ENCODE data around the gene CMPK2. TPM values are rescaled to one million over a fixed set of nuclear protein-coding genes. Genes with fewer than 3 reads are reported as not detected.
"Not testable (repeated sequence)": the region's sequence is repeated elsewhere in the genome, so short reads cannot be mapped to it uniquely, and the experiment has no call there.

Gene CMPK2
- total RNA-seq, 4 donors from 2014 or later: 3.8 to 15.3 (median 6.3) TPM

DNA sequence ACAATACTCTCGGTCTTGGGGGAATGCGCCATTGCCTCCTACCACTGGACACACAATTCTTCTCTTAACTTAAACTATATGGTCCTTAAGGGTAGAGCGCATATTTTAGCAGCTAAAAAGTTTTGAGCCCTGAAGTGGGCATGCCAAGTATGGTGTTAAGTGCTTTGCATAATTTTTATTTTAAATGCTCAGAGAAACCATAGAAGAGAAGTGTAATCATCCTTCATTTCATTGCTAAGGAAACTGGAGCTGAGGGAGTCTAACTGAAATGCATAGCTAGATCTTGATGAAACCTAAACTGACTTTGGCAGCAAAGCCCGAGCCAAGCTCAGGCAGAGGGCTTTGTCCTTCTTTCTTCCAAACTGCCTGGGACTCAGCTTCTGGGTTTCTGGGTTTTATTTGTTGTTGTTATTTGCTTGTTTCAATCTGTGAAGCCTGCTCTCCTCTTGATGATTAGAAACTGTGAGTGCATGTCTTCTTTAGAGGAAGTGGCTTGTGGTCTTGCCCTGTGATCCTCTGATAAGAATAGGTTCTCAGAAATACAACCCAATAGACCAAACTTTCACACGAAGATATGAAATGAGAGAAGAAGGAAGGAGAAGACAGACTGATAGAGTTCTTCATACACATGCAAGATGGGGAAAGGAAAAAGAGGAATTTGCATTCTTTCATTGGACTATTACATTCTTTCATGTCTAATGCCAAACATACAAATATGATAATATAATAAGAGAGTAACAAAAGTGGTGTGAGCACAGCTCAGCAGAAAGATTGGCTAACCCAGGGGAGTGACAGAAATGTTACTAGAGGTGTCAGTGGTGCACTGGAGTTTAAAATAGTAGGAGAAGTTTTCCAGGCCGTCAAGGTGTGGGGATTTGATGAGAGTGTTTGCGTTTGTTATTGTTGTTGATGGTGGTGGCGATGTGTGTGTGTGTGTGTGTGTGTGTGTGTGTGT is 44.0 kb upstream of the CMPK2 start:
- H3K36me3 ChIP-seq: no peaks in the 10 kb centered on the region
- H3K27me3 ChIP-seq: no peaks in the 10 kb centered on the region
- no peaks in the 10 kb centered on the region for H3K4me1 ChIP-seq
- WGBS, 2 donors: 74 to 78% methylated on average over 8 of the region's 8 CpGs
- DNase-seq: no peak
- no peak overlapping the region for H3K4me3 ChIP-seq (replicated peaks in 1 of 3)
- TF ChIP-seq POLR2A (IDR thresholded peaks at IDR 0.05): no peak
- TF ChIP-seq, protein P1, sequence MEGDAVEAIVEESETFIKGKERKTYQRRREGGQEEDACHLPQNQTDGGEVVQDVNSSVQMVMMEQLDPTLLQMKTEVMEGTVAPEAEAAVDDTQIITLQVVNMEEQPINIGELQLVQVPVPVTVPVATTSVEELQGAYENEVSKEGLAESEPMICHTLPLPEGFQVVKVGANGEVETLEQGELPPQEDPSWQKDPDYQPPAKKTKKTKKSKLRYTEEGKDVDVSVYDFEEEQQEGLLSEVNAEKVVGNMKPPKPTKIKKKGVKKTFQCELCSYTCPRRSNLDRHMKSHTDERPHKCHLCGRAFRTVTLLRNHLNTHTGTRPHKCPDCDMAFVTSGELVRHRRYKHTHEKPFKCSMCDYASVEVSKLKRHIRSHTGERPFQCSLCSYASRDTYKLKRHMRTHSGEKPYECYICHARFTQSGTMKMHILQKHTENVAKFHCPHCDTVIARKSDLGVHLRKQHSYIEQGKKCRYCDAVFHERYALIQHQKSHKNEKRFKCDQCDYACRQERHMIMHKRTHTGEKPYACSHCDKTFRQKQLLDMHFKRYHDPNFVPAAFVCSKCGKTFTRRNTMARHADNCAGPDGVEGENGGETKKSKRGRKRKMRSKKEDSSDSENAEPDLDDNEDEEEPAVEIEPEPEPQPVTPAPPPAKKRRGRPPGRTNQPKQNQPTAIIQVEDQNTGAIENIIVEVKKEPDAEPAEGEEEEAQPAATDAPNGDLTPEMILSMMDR (IDR thresholded peaks at IDR 0.05): no peak
- no peak overlapping the region for H3K27ac ChIP-seq
- no peaks in the 10 kb centered on the region for H3K9me3 ChIP-seq
- intact Hi-C loops (cut with DNase I): loop anchor here (10.0 kb wide), 1 partner anchor 1375 kb away; no protein-coding TSS in a partner anchor

DNA sequence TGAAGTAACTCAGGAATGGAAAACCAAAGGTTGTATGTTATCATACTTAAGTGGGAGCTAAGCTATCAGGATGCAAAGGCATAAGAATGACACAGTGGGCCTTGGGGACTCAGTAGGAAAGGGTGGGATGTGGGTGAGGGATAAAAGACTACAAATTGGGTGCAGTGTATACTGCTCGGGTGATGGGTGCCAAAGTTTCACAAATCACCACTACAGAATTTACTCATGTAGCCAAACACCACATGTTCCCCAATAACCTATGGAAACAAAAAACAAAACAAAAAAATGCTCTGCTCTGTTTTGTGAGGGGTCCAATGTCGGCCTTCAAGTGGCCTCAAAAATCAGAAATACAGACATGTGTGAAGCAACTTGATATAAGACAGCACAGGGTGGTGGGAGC is 42.6 kb upstream of the CMPK2 start:
- H3K4me3 ChIP-seq (replicated peaks in 1 of 3): no peak overlapping the region
- no peak for DNase-seq
- H3K27ac ChIP-seq: no peak overlapping the region
- no peaks in the 10 kb centered on the region for H3K27me3 ChIP-seq
- H3K36me3 ChIP-seq: no peaks in the 10 kb centered on the region
- intact Hi-C loops (cut with DNase I): no loop called here
- 80 to 82% methylated on average over 2 of the region's 2 CpGs for WGBS, 2 donors
- TF ChIP-seq, protein P1 (IDR thresholded peaks at IDR 0.05): no peak
- no peak for TF ChIP-seq POLR2A (IDR thresholded peaks at IDR 0.05)
- no peaks in the 10 kb centered on the region for H3K9me3 ChIP-seq
- no peaks in the 10 kb centered on the region for H3K4me1 ChIP-seq

DNA sequence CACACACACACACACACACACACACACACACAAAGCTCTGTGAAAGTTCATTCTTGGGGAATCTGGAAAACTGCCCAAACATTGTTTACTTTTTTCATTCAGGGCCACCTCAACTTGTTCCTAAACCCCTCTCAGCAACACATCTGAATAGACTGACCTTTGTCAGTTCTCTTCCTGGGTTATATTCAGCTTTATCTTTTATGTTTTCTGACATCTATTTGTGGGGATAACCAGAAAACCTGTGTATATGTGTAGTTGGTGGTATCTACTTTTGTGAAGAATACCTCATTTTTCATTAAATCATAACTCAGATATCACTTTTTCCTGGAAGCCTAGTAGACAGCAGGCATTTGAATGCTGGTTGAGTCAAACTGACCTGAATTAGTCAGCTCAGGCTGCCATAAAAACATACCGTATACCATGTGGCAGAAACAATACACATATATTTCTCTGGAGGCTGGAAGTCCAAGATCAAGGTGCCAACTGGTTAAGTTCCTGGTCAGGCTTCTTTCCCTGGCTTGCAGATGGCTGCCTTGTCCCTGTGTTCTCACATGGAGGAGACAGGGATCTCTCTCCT is 40.5 kb upstream of the CMPK2 start:
- intact Hi-C loops (cut with DNase I): no loop called here
- H3K4me3 ChIP-seq (replicated peaks in 1 of 3): no peak overlapping the region
- TF ChIP-seq, protein P1 (IDR thresholded peaks at IDR 0.05): no peak
- TF ChIP-seq POLR2A (IDR thresholded peaks at IDR 0.05): no peak
- 92 to 93% methylated on average over 1 of the region's 1 CpG for WGBS, 2 donors
- no peaks in the 10 kb centered on the region for H3K4me1 ChIP-seq
- no peaks in the 10 kb centered on the region for H3K9me3 ChIP-seq
- no peak overlapping the region for H3K27ac ChIP-seq
- H3K36me3 ChIP-seq: no peaks in the 10 kb centered on the region
- DNase-seq: no peak
- H3K27me3 ChIP-seq: no peaks in the 10 kb centered on the region

DNA sequence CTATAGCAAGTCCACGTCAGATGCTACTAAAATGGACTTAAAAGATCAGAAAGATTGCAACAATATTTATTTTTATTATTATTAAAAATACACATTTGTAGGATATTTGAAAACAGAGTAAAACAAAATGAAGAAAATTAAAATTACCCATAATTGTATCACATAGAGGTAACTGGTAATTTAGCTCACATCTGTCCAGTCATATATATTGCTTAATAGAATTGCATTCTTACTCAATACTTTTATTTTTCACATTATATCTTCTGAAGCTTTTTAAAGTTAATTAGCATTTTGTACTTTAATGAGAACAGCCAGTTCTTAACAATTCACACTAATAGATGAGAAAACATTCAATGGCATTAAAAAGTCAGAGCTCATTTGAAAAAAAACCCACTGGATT is 40.0 kb upstream of the CMPK2 start:
- WGBS, 2 donors: 100% methylated on average over 1 of the region's 1 CpG
- intact Hi-C loops (cut with DNase I): no loop called here
- no peak for DNase-seq

DNA sequence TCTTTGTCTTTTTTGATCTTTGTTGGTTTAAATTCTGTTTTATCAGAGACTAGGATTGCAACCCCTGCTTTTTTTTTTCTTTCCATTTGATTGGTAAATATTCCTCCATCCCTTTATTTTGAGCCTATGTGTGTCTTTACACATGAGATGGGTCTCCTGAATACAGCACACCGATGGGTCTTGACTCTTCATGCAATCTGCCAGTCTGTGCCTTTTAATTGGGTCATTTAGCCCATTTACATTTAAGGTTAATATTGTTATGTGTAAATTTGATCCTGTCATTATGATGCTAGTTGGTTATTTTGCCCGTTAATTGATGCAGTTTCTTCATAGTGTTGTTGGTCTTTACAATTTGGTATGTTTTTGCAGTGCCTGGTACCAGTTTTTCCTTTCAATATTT is 36.9 kb upstream of the CMPK2 start:
- H3K36me3 ChIP-seq; H3K4me1 ChIP-seq; H3K27ac ChIP-seq; H3K9me3 ChIP-seq; DNase-seq; H3K4me3 ChIP-seq (replicated peaks in 1 of 3); H3K27me3 ChIP-seq; intact Hi-C loops (cut with DNase I): not testable (repeated sequence)
- 97 to 98% methylated on average over 2 of the region's 2 CpGs for WGBS, 2 donors

More for the DNA sequence above, 40.0 kb upstream of the CMPK2 start:
- Histone ChIP-seq H3K27ac (no peak overlapping the region), H3K4me3 (replicated peaks in 1 of 3) (no peak overlapping the region), H3K36me3 (no peaks in the 10 kb centered on the region), H3K9me3 (no peaks in the 10 kb centered on the region), H3K4me1 (no peaks in the 10 kb centered on the region), H3K27me3 (no peaks in the 10 kb centered on the region)
- TF ChIP-seq, protein P1 (IDR thresholded peaks at IDR 0.05): no peak
- no peak for TF ChIP-seq POLR2A (IDR thresholded peaks at IDR 0.05)
